PC-3 (cell line): ENCODE measurements around the gene KCTD16. TPM values are rescaled to one million over a fixed set of nuclear protein-coding genes. Genes with fewer than 3 reads are reported as not detected.

Source experiments
- ATAC-seq: fragments of 200-7000 bp; cut with Tn5 transposase; 2 replicates; pipeline ENCODE4 v1.9.1; 2020; ENCODE audit warnings: mild to moderate bottlenecking, moderate library complexity
- BruUV-seq: library from RNA; stranded (reverse); fragments of 400-500 nt; replicated peaks from 2 replicates; lab custom pipeline; 2021; lab: Mats Ljungman, UMichigan
- CTCF ChIA-PET: fragments of 300-600 bp; sonication (Branson Sonifier 250); formaldehyde crosslinking; loops from one replicate; lab custom pipeline; 2022; ENCODE audit warnings: antibody characterized with exemption; lab: Charles Lee
- POLR2A ChIA-PET: fragments of 300-600 bp; sonication (Branson Sonifier 250); formaldehyde crosslinking; loops from one replicate; lab custom pipeline; 2022; ENCODE audit warnings: antibody characterized with exemption; ENCODE audit not compliant: unreplicated experiment; lab: Charles Lee
- DNase-seq: peaks from one replicate; pipeline ENCODE4 v3.0.0-alpha.2; 2015
- H2AFZ ChIP-seq: fragments of 300-600 bp; sonication (generic); 2 replicates; pipeline ENCODE4 v1.6.0; 2016; ENCODE audit warnings: antibody characterized with exemption, low read length
- H3F3A ChIP-seq: fragments of 300-600 bp; sonication (generic); one replicate; pipeline ENCODE4 v1.6.0; 2017; ENCODE audit warnings: antibody characterized with exemption, low read length, control low read depth, mild to moderate bottlenecking; ENCODE audit not compliant: unreplicated experiment
- H3K27ac ChIP-seq: fragments of 300-600 bp; sonication (generic); 2 replicates; pipeline ENCODE4 v1.5.1; 2016; ENCODE audit warnings: mild to moderate bottlenecking, low read length
- H3K27me3 ChIP-seq: fragments of 300-600 bp; sonication (generic); 2 replicates; pipeline ENCODE4 v1.6.1; 2016; ENCODE audit warnings: low read length, mixed read lengths
- H3K36me3 ChIP-seq: fragments of 300-600 bp; sonication (generic); 2 replicates; pipeline ENCODE4 v1.6.1; 2016; ENCODE audit warnings: low read depth, mixed run types, low read length, mixed read lengths
- H3K4me1 ChIP-seq: fragments of 300-600 bp; sonication (generic); 2 replicates; pipeline ENCODE4 v1.5.1; 2016; ENCODE audit warnings: low read length; ENCODE audit not compliant: insufficient read depth
- H3K4me2 ChIP-seq: fragments of 300-600 bp; sonication (generic); 2 replicates; pipeline ENCODE4 v1.6.0; 2016; ENCODE audit warnings: low read length
- H3K4me3 ChIP-seq: fragments of 300-600 bp; sonication (generic); 2 replicates; pipeline ENCODE4 v1.5.1; 2016; ENCODE audit warnings: mild to moderate bottlenecking, low read length, mixed read lengths
- H3K79me2 ChIP-seq: fragments of 300-600 bp; sonication (generic); 2 replicates; pipeline ENCODE4 v1.6.1; 2017; ENCODE audit warnings: low read length, mixed read lengths
- H3K9ac ChIP-seq: fragments of 300-600 bp; sonication (generic); 2 replicates; pipeline ENCODE4 v1.6.0; 2016; ENCODE audit warnings: mild to moderate bottlenecking, low read length
- H3K9me2 ChIP-seq: fragments of 300-600 bp; sonication (generic); replicated peaks from 2 replicates; pipeline ENCODE4 v1.6.1; 2016; ENCODE audit warnings: mixed run types, low read length, mixed read lengths
- H3K9me3 ChIP-seq: fragments of 300-600 bp; sonication (generic); 2 replicates; pipeline ENCODE4 v1.6.1; 2016; ENCODE audit warnings: low read length, mixed read lengths
- H4K20me1 ChIP-seq: fragments of 300-600 bp; sonication (generic); 2 replicates; pipeline ENCODE4 v1.6.1; 2016; ENCODE audit warnings: low read length, mixed read lengths
- CTCF ChIP-seq: fragments of 300-600 bp; sonication (generic); conservative IDR thresholded peaks from 2 replicates; pipeline ENCODE4 v1.5.1; 2017; ENCODE audit warnings: antibody characterized with exemption, low read depth, mild to moderate bottlenecking, low read length
- EZH2 ChIP-seq: fragments of 300-600 bp; sonication (generic); IDR thresholded peaks from one replicate; pipeline ENCODE4 v1.6.1; 2017; ENCODE audit warnings: antibody characterized with exemption, mild to moderate bottlenecking, low read length; ENCODE audit not compliant: unreplicated experiment
- EZH2phosphoT487 ChIP-seq: fragments of 300-600 bp; sonication (generic); IDR thresholded peaks from 2 replicates; pipeline ENCODE4 v1.6.1; 2018; ENCODE audit warnings: mild to moderate bottlenecking, antibody characterized with exemption, low read length, borderline replicate concordance
- intact Hi-C: fragments of 100-400 bp; cut with micrococcal nuclease; formaldehyde crosslinking; loops from 2 replicates; pipeline ENCODE4 v1.9.0; 2023
- total RNA-seq: library from RNA; depleted of rRNA; stranded (reverse); fragments of >200 nt; gene quantifications from 2 replicates; pipeline ENCODE4 v1.2.3, GENCODE V29; 2014

The KCTD16 gene
- total RNA-seq, 1 experiment from 2014 or later: not detected

GRCh38 chr5:144406442-144406841 lies 235.8 kb downstream of the KCTD16 start:
- BruUV-seq: no TSS peak
- no peaks in the 10 kb centered on the region for H3F3A ChIP-seq
- intact Hi-C loops: no loop called here
- DNase-seq (no peak), ATAC-seq (no peak)
- no peaks in the 10 kb centered on the region for H3K36me3 ChIP-seq
- H3K9me2 ChIP-seq: no peaks in the 10 kb centered on the region
- no peaks in the 10 kb centered on the region for H3K9me3 ChIP-seq
- no peak overlapping the region for H3K4me3 ChIP-seq
- ChIA-PET CTCF (no interaction called here), POLR2A (no interaction called here)
- no peak overlapping the region for H3K27ac ChIP-seq
- no peaks in the 10 kb centered on the region for H3K4me1 ChIP-seq
- no peaks in the 10 kb centered on the region for H3K79me2 ChIP-seq
- TF ChIP-seq CTCF: no peak
- no peak overlapping the region for H3K4me2 ChIP-seq
- H3K27me3 ChIP-seq: no peaks in the 10 kb centered on the region
- no peak overlapping the region for H3K9ac ChIP-seq
- no peaks in the 10 kb centered on the region for H4K20me1 ChIP-seq
- H2AFZ ChIP-seq: no peak overlapping the region

GRCh38 chr5:144414202-144415029 lies 243.7 kb downstream of the KCTD16 start:
- H3K9ac ChIP-seq: no peak overlapping the region
- CTCF ChIA-PET: no interaction called here

GRCh38 chr5:144416196-144416595 lies 245.5 kb downstream of the KCTD16 start:
- no peaks in the 10 kb centered on the region for H3F3A ChIP-seq
- POLR2A ChIA-PET: no interaction called here
- H3K9me2 ChIP-seq: no peaks in the 10 kb centered on the region
- no peaks in the 10 kb centered on the region for H3K4me1 ChIP-seq
- intact Hi-C loops: no loop called here
- no peaks in the 10 kb centered on the region for H3K36me3 ChIP-seq
- CTCF ChIA-PET: no interaction called here
- no TSS peak for BruUV-seq
- no peak overlapping the region for H3K9ac ChIP-seq
- TF ChIP-seq EZH2 (no peak), EZH2phosphoT487 (no peak), CTCF (no peak)
- H3K4me3 ChIP-seq: no peak overlapping the region
- no peaks in the 10 kb centered on the region for H4K20me1 ChIP-seq
- no peak overlapping the region for H2AFZ ChIP-seq
- H3K79me2 ChIP-seq: no peaks in the 10 kb centered on the region
- ATAC-seq (no peak), DNase-seq (no peak)
- H3K4me2 ChIP-seq: no peak overlapping the region
- no peaks in the 10 kb centered on the region for H3K27me3 ChIP-seq
- H3K9me3 ChIP-seq: no peaks in the 10 kb centered on the region
- no peak overlapping the region for H3K27ac ChIP-seq

More at GRCh38 chr5:144414202-144415029, 243.7 kb downstream of the KCTD16 start:
- H3K79me2 ChIP-seq: no peaks in the 10 kb centered on the region
- H3K4me1 ChIP-seq: no peaks in the 10 kb centered on the region
- H2AFZ ChIP-seq: no peak overlapping the region
- TF ChIP-seq EZH2phosphoT487 (no peak), CTCF (no peak), EZH2 (no peak)
- H3K4me3 ChIP-seq: no peak overlapping the region
- ATAC-seq (no peak), DNase-seq (no peak)
- H3K27ac ChIP-seq: no peak overlapping the region
- H3K27me3 ChIP-seq: no peaks in the 10 kb centered on the region
- no peaks in the 10 kb centered on the region for H3K36me3 ChIP-seq
- intact Hi-C loops: no loop called here
- no peak overlapping the region for H3K4me2 ChIP-seq
- POLR2A ChIA-PET: no interaction called here
- no peaks in the 10 kb centered on the region for H3K9me3 ChIP-seq
- BruUV-seq: no TSS peak
- no peaks in the 10 kb centered on the region for H3F3A ChIP-seq
- no peaks in the 10 kb centered on the region for H4K20me1 ChIP-seq
- H3K9me2 ChIP-seq: no peaks in the 10 kb centered on the region
